Fibroblast of lung (primary cell): ENCODE data around the gene EYS. TPM values are rescaled to one million over a fixed set of nuclear protein-coding genes. Genes with fewer than 3 reads are reported as not detected.

ENCODE experiments used
- DNase-seq, 2 donors: peaks; one replicate each; pipeline versions ENCODE4 v3.0.0 to v3.0.0-alpha.2; 2010; ENCODE audit warnings: low read depth in 2 of 2
- H2AFZ ChIP-seq: 2 replicates; pipeline ENCODE4 v1.5.1; 2012; ENCODE audit warnings: low read length, control low read depth, inconsistent platforms
- H3K27ac ChIP-seq: 2 replicates; pipeline ENCODE4 v1.5.1; 2011; ENCODE audit warnings: low read length, control low read depth; ENCODE audit not compliant: insufficient read depth
- H3K27me3 ChIP-seq: 2 replicates; pipeline ENCODE4 v1.5.1; 2011; ENCODE audit warnings: mild to moderate bottlenecking, low read length; ENCODE audit not compliant: control insufficient read depth, insufficient read depth
- H3K36me3 ChIP-seq: 2 replicates; pipeline ENCODE4 v1.5.1; 2011; ENCODE audit warnings: low read length; ENCODE audit not compliant: control insufficient read depth, insufficient read depth
- H3K4me1 ChIP-seq: 2 replicates; pipeline ENCODE4 v1.5.1; 2011; ENCODE audit warnings: low read length; ENCODE audit not compliant: control insufficient read depth, insufficient read depth; ENCODE audit errors: extremely low read depth
- H3K4me2 ChIP-seq: 2 replicates; pipeline ENCODE4 v1.5.1; 2011; ENCODE audit warnings: low read length, control low read depth; ENCODE audit not compliant: insufficient read depth; ENCODE audit errors: extremely low read depth
- H3K4me3 ChIP-seq, 4 experiments: fragments of 200-600 bp in 1 of 4; sonication (generic) in 1 of 4; replicated peaks in 1 of 4; 2 replicates each; pipeline ENCODE4 v1.5.1; 2011 to 2016; ENCODE audit warnings: low read length in 4 of 4, low read depth in 3 of 4, mild to moderate bottlenecking in 3 of 4, control low read depth in 2 of 4, inconsistent platforms in 1 of 4, mixed read lengths in 1 of 4; ENCODE audit not compliant: insufficient read depth in 1 of 4; ENCODE audit errors: control extremely low read depth in 1 of 4
- H3K79me2 ChIP-seq: 2 replicates; pipeline ENCODE4 v1.5.1; 2012; ENCODE audit warnings: mild to moderate bottlenecking, low read length, inconsistent platforms; ENCODE audit not compliant: control insufficient read depth, insufficient read depth
- H3K9ac ChIP-seq: 2 replicates; pipeline ENCODE4 v1.5.1; 2011; ENCODE audit warnings: mild to moderate bottlenecking, low read length, control low read depth; ENCODE audit not compliant: insufficient read depth
- H3K9me3 ChIP-seq: 2 replicates; pipeline ENCODE4 v1.5.1; 2012; ENCODE audit warnings: low read depth, low read length; ENCODE audit not compliant: control insufficient read depth, insufficient read depth
- H4K20me1 ChIP-seq: 2 replicates; pipeline ENCODE4 v1.5.1; 2011; ENCODE audit warnings: low read length; ENCODE audit not compliant: control insufficient read depth, insufficient read depth; ENCODE audit errors: extremely low read depth
- EZH2 ChIP-seq: IDR thresholded peaks from 2 replicates; pipeline ENCODE4 v1.5.1; 2012; ENCODE audit warnings: low read length, control low read depth, mild to moderate bottlenecking; ENCODE audit errors: missing control alignments
- polyA plus RNA-seq, 2 donors: library from polyadenylated mRNA; depleted of rRNA in 1 of 2; stranded (reverse) in 1 of 2; unstranded in 1 of 2; fragments of >200 nt; gene quantifications; 2 replicates each; pipeline ENCODE4 v1.2.1, GENCODE V29; 2011 to 2012; ENCODE audit warnings: missing spikeins in 1 of 2
- total RNA-seq: library from RNA; depleted of rRNA; stranded (reverse); fragments of >200 nt; gene quantifications from 2 replicates; pipeline ENCODE4 v1.2.1, GENCODE V29; 2014
- TF ChIP-seq, protein P1 (sequence below), 2 donors: IDR thresholded peaks in 1 of 2; conservative IDR thresholded peaks in 1 of 2; 1 replicate in 1 of 2; 2 replicates in 1 of 2; pipeline ENCODE4 v1.5.1; 2011 to 2012; ENCODE audit warnings: low read length in 2 of 2, control low read depth in 1 of 2, inconsistent platforms in 1 of 2, low read depth in 1 of 2, mild to moderate bottlenecking in 1 of 2

The EYS gene
- total and polyA plus RNA-seq, 2 donors (not counting 1 experiment from before 2014, with no cell fraction given) = under 0.01 TPM; not detected in 1

DNA sequence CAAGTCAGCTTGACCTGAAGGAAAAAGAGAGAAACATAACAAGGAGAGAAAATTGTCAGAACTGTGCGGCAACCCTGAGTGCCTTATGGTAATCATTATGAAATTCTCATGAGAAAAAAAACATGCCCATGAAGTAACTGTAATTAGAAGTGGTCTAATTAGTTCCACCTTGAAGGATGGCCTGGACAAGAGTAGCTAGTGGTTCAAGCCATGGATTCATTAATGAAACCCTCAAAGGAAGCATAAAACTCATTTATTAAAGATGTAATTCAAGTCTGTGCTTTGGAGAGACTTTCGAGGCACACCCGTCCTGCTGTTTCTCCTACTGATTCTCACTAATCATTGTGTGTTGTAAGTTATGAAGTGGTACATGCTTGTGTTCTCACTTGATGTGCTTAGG is 1911.2 kb downstream of the EYS start:
- Histone ChIP-seq H3K4me1 (no peaks in the 10 kb centered on the region), H3K9me3 (no peaks in the 10 kb centered on the region), H3K27me3 (no peaks in the 10 kb centered on the region), H3K36me3 (no peaks in the 10 kb centered on the region), H3K27ac (no peak overlapping the region), H3K79me2 (no peaks in the 10 kb centered on the region), H3K4me3 (no peak overlapping the region), H4K20me1 (no peaks in the 10 kb centered on the region), H3K9ac (no peak overlapping the region), H3K4me2 (no peak overlapping the region), H2AFZ (no peak overlapping the region)
- DNase-seq = no peak
- TF ChIP-seq, protein P1, sequence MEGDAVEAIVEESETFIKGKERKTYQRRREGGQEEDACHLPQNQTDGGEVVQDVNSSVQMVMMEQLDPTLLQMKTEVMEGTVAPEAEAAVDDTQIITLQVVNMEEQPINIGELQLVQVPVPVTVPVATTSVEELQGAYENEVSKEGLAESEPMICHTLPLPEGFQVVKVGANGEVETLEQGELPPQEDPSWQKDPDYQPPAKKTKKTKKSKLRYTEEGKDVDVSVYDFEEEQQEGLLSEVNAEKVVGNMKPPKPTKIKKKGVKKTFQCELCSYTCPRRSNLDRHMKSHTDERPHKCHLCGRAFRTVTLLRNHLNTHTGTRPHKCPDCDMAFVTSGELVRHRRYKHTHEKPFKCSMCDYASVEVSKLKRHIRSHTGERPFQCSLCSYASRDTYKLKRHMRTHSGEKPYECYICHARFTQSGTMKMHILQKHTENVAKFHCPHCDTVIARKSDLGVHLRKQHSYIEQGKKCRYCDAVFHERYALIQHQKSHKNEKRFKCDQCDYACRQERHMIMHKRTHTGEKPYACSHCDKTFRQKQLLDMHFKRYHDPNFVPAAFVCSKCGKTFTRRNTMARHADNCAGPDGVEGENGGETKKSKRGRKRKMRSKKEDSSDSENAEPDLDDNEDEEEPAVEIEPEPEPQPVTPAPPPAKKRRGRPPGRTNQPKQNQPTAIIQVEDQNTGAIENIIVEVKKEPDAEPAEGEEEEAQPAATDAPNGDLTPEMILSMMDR (conservative IDR thresholded peaks at IDR 0.05 in 1 of 2, IDR thresholded peaks at IDR 0.05 in 1 of 2; ENCODE audit: low read depth in 1 of 2, low read length in 2 of 2) = no peak

DNA sequence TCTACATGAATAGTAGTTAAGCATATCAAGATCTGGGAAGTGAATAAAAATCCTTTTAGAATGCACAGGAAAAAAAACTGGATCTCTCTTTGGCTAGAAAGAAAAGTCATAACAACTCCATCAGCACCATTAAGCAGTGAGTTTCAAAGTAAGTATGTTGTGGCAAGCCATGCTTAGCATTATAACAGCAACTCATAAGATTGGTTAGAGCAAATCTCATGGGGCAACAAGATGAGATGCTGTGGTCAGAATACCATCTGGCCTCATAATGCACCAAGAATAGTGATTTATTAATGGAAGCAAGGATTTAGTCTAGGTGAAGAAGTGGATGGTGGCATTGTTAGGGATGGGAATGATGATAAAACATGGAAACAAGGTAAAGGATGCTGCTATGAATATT is 1912.0 kb downstream of the EYS start:
- no peaks in the 10 kb centered on the region for H3K79me2 ChIP-seq
- no peak for DNase-seq
- H3K27me3 ChIP-seq = no peaks in the 10 kb centered on the region
- H3K27ac ChIP-seq = no peak overlapping the region
- H3K36me3 ChIP-seq = no peaks in the 10 kb centered on the region
- H3K9ac ChIP-seq = no peak overlapping the region
- no peaks in the 10 kb centered on the region for H4K20me1 ChIP-seq
- no peak overlapping the region for H3K4me2 ChIP-seq
- no peak overlapping the region for H2AFZ ChIP-seq
- H3K9me3 ChIP-seq = no peaks in the 10 kb centered on the region
- TF ChIP-seq, protein P1 (conservative IDR thresholded peaks at IDR 0.05 in 1 of 2, IDR thresholded peaks at IDR 0.05 in 1 of 2; ENCODE audit: low read depth in 1 of 2, low read length in 2 of 2) = no peak
- H3K4me3 ChIP-seq = no peak overlapping the region
- H3K4me1 ChIP-seq = no peaks in the 10 kb centered on the region

DNA sequence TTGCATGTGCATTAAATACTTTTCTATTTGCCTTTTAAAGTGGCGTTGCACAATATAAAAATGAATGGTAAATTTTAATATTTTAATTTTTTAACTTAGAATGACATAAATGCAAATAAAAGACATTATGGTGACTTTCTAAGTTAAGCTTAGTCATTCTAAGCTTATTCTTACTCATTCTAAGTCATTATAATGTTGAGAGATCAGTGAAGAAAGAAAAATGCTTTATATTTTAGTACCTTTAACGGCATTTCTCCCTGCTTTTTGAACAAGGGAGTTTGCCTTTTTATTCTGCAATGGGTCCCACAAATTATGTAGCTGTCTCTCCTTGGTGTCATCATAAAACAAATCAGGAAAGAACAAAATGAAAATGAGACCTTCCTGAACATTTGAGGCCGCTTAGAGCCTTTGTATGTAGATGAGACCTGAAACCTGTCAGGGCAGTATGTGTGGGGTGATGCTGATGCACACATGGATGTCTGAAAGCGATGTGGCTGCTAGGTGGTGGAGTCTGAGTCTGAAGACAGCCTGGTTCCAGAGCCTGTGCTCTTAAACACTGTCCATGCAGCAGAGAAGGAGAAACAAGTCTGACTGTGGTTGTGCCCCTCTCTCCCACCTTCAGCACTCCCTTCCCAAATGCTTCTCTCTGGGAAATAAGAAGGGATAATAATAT is 1913.4 kb downstream of the EYS start:
- H4K20me1 ChIP-seq = no peaks in the 10 kb centered on the region
- no peak overlapping the region for H3K27ac ChIP-seq
- no peak overlapping the region for H2AFZ ChIP-seq
- no peak overlapping the region for H3K9ac ChIP-seq
- no peak for TF ChIP-seq EZH2
- TF ChIP-seq, protein P1 (conservative IDR thresholded peaks at IDR 0.05 in 1 of 2, IDR thresholded peaks at IDR 0.05 in 1 of 2; ENCODE audit: low read depth in 1 of 2, low read length in 2 of 2) = no peak
- H3K4me3 ChIP-seq = no peak overlapping the region
- no peak overlapping the region for H3K4me2 ChIP-seq
- H3K9me3 ChIP-seq = no peaks in the 10 kb centered on the region
- no peaks in the 10 kb centered on the region for H3K4me1 ChIP-seq
- no peaks in the 10 kb centered on the region for H3K27me3 ChIP-seq
- DNase-seq = no peak
- no peaks in the 10 kb centered on the region for H3K79me2 ChIP-seq
- H3K36me3 ChIP-seq = no peaks in the 10 kb centered on the region
